ENCODE measurements around the gene SASH3.

SASH3 gene

GRCh38 chrX:129793604-129794191 lies 13.9 kb downstream of the SASH3 start:
- Histone ChIP-seq H3K9me3 (ENCODE audit: control insufficient read depth, insufficient read depth, low read depth, low read length) (no peaks in the 10 kb centered on the region), H3K4me3 (ENCODE audit: low read depth, low read length) (no peak overlapping the region), H3K27ac (ENCODE audit: extremely low read depth, low read depth, low read length) (no peak overlapping the region), H3K4me1 (ENCODE audit: control insufficient read depth, insufficient read depth, low read length) (no peaks in the 10 kb centered on the region), H3K36me3 (ENCODE audit: control insufficient read depth in 2 of 2, insufficient read depth in 1 of 2, low read length in 2 of 2) (no peaks in the 10 kb centered on the region)
- CTCF ChIA-PET = interaction anchor here (0.5 to 0.6 kb wide), 2 partner anchors 239 to 546 kb away, joined by 3 read pairs; partner anchors contain the start of gene SLC25A14
- POLR2A ChIA-PET = no interaction called here
- TF ChIP-seq ZNF530 (tag by site-specific recombination; IDR thresholded peaks at IDR 0.05; ENCODE audit: low read depth) = no peak
- no peak for TF ChIP-seq ZNF623 (tag by site-specific recombination; IDR thresholded peaks at IDR 0.05)
- TF ChIP-seq ZNF513 (tag by site-specific recombination; IDR thresholded peaks at IDR 0.05) = no peak
- TF ChIP-seq, protein P1, sequence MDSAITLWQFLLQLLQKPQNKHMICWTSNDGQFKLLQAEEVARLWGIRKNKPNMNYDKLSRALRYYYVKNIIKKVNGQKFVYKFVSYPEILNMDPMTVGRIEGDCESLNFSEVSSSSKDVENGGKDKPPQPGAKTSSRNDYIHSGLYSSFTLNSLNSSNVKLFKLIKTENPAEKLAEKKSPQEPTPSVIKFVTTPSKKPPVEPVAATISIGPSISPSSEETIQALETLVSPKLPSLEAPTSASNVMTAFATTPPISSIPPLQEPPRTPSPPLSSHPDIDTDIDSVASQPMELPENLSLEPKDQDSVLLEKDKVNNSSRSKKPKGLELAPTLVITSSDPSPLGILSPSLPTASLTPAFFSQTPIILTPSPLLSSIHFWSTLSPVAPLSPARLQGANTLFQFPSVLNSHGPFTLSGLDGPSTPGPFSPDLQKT (IDR thresholded peaks at IDR 0.05; ENCODE audit: borderline replicate concordance, low read depth, low read length) = no peak
- TF ChIP-seq ZNF48 (tag by site-specific recombination; IDR thresholded peaks at IDR 0.05) = no peak
- no peak for TF ChIP-seq ZNF701 (tag by site-specific recombination; IDR thresholded peaks at IDR 0.05)

GRCh38 chrX:129795584-129795983 lies 15.8 kb downstream of the SASH3 start:
- no peaks in the 10 kb centered on the region for H3K9me3 ChIP-seq (ENCODE audit: control insufficient read depth, insufficient read depth, low read depth, low read length)
- TF ChIP-seq ZNF449 (tag by site-specific recombination; IDR thresholded peaks at IDR 0.05) (no peak), ZNF19 (tag by site-specific recombination; IDR thresholded peaks at IDR 0.05; ENCODE audit: low read depth) (no peak), ZNF473 (tag by site-specific recombination; IDR thresholded peaks at IDR 0.05) (no peak), ZNF175 (tag by site-specific recombination; IDR thresholded peaks at IDR 0.05) (no peak), ZNF530 (tag by site-specific recombination; IDR thresholded peaks at IDR 0.05; ENCODE audit: low read depth) (no peak), ZNF24 (tag by site-specific recombination; IDR thresholded peaks at IDR 0.05) (no peak), ZNF777 (tag by site-specific recombination; IDR thresholded peaks at IDR 0.05; ENCODE audit: borderline replicate concordance) (no peak), ZNF624 (tag by site-specific recombination; IDR thresholded peaks at IDR 0.05) (no peak), ZNF140 (tag by site-specific recombination; IDR thresholded peaks at IDR 0.05) (no peak), ZNF621 (tag by site-specific recombination; IDR thresholded peaks at IDR 0.05) (no peak), ZBTB21 (tag by site-specific recombination; IDR thresholded peaks at IDR 0.05) (no peak), GLIS2 (tag by site-specific recombination; IDR thresholded peaks at IDR 0.05) (no peak), ZIC2 (tag by site-specific recombination; IDR thresholded peaks at IDR 0.05) (no peak), ZNF433 (tag by site-specific recombination; IDR thresholded peaks at IDR 0.05; ENCODE audit: low read depth) (no peak), ZFP37 (tag by site-specific recombination; IDR thresholded peaks at IDR 0.05) (no peak)
- H3K36me3 ChIP-seq (ENCODE audit: control insufficient read depth in 2 of 2, insufficient read depth in 1 of 2, low read length in 2 of 2) = no peaks in the 10 kb centered on the region
- CTCF ChIA-PET = interaction anchor here (0.5 kb wide), 1 partner anchor 189 kb away, joined by 8 read pairs; no protein-coding TSS in a partner anchor
- no peaks in the 10 kb centered on the region for H3K4me1 ChIP-seq (ENCODE audit: control insufficient read depth, insufficient read depth, low read length)
- POLR2A ChIA-PET = interaction anchor here (0.6 kb wide), 1 partner anchor 275 kb away, joined by 3 read pairs; no protein-coding TSS in a partner anchor
- H3K27ac ChIP-seq (ENCODE audit: extremely low read depth, low read depth, low read length) = no peak overlapping the region
- no peak overlapping the region for H3K4me3 ChIP-seq (ENCODE audit: low read depth, low read length)

Measured in HEK293 (cell line).